ENCODE results near the gene KCNK18. TPM values are rescaled to one million over a fixed set of nuclear protein-coding genes. Genes with fewer than 3 reads are reported as not detected.

The KCNK18 gene
- total RNA-seq, 4 donors from 2014 or later: not detected

DNA sequence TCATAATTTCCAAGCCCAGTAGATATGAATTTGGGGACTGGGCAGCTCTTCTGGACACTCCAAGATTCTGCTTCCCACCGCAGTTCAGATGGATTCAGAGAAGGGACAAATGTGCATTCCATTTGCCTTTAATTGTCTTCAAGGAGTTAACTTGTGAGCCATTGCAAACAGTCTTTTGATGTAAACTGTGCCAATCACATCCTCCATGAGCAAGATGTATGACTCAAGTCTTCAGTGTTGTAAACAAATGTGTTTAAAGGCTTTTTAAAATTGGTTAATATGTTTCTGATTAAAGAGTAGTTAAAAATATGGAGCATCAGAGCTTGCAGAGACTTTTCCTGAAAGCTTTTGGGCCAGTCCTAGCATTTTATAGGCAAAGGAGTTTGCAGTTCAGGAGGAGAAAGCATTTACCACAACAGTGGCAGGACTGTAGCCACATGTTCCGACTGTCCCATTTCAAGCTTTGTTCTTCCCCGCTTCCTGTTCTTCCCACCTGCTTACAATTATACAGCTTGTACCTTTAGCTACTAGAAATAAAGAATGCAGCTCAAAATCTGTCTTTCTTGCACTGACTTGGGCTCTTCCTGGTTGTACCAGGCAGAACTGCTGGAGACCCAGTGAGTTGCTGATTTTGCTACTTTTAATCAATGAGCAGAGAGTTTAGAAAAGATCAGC, 49.8 kb downstream of the KCNK18 start:
- DNase-seq (ENCODE audit: low spot score in 2 of 2): no peak
- no peak for TF ChIP-seq POLR2A (IDR thresholded peaks at IDR 0.05)
- TF ChIP-seq, protein P1, sequence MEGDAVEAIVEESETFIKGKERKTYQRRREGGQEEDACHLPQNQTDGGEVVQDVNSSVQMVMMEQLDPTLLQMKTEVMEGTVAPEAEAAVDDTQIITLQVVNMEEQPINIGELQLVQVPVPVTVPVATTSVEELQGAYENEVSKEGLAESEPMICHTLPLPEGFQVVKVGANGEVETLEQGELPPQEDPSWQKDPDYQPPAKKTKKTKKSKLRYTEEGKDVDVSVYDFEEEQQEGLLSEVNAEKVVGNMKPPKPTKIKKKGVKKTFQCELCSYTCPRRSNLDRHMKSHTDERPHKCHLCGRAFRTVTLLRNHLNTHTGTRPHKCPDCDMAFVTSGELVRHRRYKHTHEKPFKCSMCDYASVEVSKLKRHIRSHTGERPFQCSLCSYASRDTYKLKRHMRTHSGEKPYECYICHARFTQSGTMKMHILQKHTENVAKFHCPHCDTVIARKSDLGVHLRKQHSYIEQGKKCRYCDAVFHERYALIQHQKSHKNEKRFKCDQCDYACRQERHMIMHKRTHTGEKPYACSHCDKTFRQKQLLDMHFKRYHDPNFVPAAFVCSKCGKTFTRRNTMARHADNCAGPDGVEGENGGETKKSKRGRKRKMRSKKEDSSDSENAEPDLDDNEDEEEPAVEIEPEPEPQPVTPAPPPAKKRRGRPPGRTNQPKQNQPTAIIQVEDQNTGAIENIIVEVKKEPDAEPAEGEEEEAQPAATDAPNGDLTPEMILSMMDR (IDR thresholded peaks at IDR 0.05): no peak

DNA sequence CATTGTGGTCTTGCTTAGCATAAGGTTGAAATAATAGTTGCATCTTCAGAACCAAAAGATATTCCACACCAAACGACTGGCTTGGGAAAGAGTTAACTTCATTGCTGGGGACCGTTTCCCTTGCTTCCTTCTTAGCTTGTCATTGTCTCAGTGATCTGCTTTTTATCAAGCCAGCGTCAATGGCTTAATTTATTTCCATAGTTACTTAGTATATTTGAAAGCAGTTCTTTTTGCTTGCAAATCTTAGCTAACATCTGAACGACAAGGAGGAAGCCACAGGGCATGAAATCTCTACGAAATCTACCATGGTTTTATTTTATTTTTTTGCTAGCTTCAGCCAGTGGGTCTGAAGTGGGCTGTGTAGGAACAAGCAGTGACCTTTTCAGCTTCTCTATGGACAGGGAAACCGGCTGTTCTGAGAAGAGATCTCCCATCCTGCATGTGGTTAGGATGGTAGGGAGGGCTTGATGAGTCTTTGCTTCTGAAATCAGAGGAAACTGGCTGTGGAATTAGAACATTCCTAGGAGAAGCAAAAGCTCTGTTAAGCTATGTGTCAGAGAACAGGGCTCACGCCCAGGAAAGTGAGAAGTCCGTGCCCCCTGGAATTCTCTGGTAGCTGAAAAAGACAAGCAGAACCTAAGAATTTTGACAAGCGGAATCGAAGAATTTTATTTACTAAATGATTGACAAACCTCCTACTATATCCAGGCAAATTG, 51.6 kb downstream of the KCNK18 start:
- WGBS, 2 donors: 30 to 34% methylated on average over 10 of the region's 10 CpGs

More for the DNA sequence above, 49.8 kb downstream of the KCNK18 start:
- H3K4me3 ChIP-seq (ENCODE audit: low read depth, poor library complexity, severe bottlenecking): no peak overlapping the region
- WGBS, 2 donors: 53 to 60% methylated on average over 3 of the region's 3 CpGs
- intact Hi-C loops (cut with DNase I; ENCODE audit: low total_unique reads): no loop called here

DNA sequence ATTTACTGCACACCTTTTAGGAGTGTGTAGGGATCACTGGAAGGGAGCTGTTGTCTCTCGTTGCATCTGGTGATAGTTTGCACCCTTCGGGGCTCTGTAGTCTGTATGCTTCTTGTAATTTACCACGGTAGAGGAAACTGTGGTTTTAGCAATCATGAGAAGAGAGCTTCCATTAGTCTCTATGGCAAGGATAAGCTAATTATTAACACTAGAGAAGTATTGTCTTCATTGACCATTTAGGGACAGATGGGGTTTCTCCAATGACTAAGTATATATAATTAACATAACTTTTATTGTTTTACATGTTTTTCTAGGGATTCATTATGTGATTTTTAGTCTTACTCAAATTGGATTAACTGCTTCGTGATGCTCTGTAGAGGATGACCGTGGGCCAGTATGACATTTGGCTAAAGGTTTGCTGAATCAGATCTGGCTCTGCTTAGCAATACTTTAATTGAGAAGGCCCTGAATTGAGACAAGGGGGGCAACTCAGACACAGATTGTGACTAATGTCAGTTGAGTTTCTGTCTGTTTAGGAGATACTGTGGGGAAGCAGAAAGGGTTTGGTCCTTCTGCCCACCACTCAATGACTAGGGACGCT, 52.3 kb downstream of the KCNK18 start:
- intact Hi-C loops (cut with DNase I; ENCODE audit: low total_unique reads): no loop called here
- no peak for TF ChIP-seq POLR2A (IDR thresholded peaks at IDR 0.05)
- TF ChIP-seq, protein P1 (IDR thresholded peaks at IDR 0.05): no peak

More for the DNA sequence above, 51.6 kb downstream of the KCNK18 start:
- intact Hi-C loops (cut with DNase I; ENCODE audit: low total_unique reads): no loop called here
- no peak for TF ChIP-seq POLR2A (IDR thresholded peaks at IDR 0.05)
- DNase-seq (ENCODE audit: low spot score in 2 of 2): peak in 1 of 2 donors; percentile 49
- no peak overlapping the region for H3K4me3 ChIP-seq (ENCODE audit: low read depth, poor library complexity, severe bottlenecking)

DNA sequence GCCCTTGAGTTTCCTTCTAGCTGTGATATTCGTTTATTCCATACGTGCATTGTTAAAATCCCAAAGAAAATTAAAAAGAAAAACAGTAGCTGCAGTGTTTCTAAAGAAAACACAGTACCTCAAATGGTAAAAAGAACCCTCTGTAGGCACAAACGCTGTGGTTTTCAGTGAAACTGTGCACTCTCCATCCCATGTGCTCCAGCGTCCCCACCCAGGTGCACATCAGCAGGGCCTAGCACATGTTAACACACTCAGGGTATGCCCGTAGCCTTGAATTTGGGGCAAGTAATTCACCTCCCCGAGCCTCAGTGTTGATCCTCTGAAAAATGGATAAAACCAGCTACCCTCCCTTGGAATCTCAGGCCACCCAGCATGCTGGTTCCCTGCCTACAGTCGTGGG, 53.1 kb downstream of the KCNK18 start:
- intact Hi-C loops (cut with DNase I; ENCODE audit: low total_unique reads): no loop called here
- TF ChIP-seq, protein P1 (IDR thresholded peaks at IDR 0.05): no peak
- TF ChIP-seq POLR2A (IDR thresholded peaks at IDR 0.05): no peak
- DNase-seq (ENCODE audit: low spot score in 2 of 2): peak in 1 of 2 donors; percentile 49
- H3K4me3 ChIP-seq (ENCODE audit: low read depth, poor library complexity, severe bottlenecking): no peak overlapping the region
- 60 to 65% methylated on average over 7 of the region's 7 CpGs for WGBS, 2 donors

More for the DNA sequence above, 52.3 kb downstream of the KCNK18 start:
- 55 to 70% methylated on average over 6 of the region's 6 CpGs for WGBS, 2 donors
- H3K4me3 ChIP-seq (ENCODE audit: low read depth, poor library complexity, severe bottlenecking): no peak overlapping the region
- no peak for DNase-seq (ENCODE audit: low spot score in 2 of 2)

DNA sequence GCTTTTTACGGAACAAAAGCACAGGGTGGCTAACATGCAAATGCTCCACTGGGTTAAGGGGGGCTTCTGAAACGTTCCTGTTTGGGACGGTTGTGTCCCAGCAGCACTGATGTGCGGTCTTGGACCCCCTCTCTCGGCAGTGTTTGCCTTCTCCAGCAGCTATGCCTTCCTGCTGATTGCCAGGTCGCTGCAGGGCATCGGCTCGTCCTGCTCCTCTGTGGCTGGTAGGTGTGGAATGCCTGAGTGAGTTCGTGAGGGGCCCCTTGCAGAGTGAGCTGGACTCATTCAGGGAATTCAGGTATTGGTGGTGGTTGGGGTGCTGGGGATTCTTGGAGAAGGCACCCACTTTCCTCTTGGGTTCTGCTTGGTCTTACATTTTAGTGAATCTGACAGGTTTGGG, 56.6 kb downstream of the KCNK18 start:
- H3K4me3 ChIP-seq (ENCODE audit: low read depth, poor library complexity, severe bottlenecking): no peak overlapping the region
- TF ChIP-seq, protein P1 (IDR thresholded peaks at IDR 0.05): no peak
- TF ChIP-seq POLR2A (IDR thresholded peaks at IDR 0.05): no peak
- peak in 1 of 2 donors; percentile 65 for DNase-seq (ENCODE audit: low spot score in 2 of 2)
- intact Hi-C loops (cut with DNase I; ENCODE audit: low total_unique reads): no loop called here
- 61 to 73% methylated on average over 9 of the region's 9 CpGs for WGBS, 2 donors

DNA sequence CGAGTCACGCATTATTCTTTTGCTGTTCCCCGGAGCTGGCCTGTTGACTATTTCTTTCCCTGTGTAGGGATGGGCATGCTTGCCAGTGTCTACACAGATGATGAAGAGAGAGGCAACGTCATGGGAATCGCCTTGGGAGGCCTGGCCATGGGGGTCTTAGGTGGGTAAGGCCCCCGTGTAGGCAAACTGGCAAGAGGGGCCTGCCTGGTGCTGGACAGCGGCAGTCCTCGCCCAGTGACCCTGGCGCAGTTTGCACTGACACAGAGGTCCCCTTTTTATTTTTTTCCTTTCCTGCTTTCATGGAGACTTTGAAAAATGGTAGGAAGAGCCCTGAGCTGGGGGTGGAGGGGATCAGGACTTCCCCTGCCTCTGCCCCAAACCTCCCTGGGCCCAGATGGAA, 57.0 kb downstream of the KCNK18 start:
- DNase-seq (ENCODE audit: low spot score in 2 of 2): peak in 1 of 2 donors; percentile 59
- TF ChIP-seq, protein P1 (IDR thresholded peaks at IDR 0.05): no peak
- TF ChIP-seq POLR2A (IDR thresholded peaks at IDR 0.05): no peak
- intact Hi-C loops (cut with DNase I; ENCODE audit: low total_unique reads): no loop called here
- H3K4me3 ChIP-seq (ENCODE audit: low read depth, poor library complexity, severe bottlenecking): no peak overlapping the region
- 77% methylated on average over 9 of the region's 9 CpGs for WGBS, 2 donors
